NB4 (cell line): ENCODE results near the gene DOK6.

ENCODE experiments used
- DNase-seq: peaks from one replicate; pipeline ENCODE4 v3.0.0; 2010; ENCODE audit warnings: low read depth
- H3K4me3 ChIP-seq: one replicate; pipeline ENCODE4 v1.5.1; 2011; ENCODE audit warnings: mild to moderate bottlenecking, low read depth, low read length, moderate library complexity
- MYC ChIP-seq: IDR thresholded peaks from 2 replicates; pipeline ENCODE4 v1.6.1; 2011; ENCODE audit warnings: low read depth, low read length
- POLR2A ChIP-seq: IDR thresholded peaks from 2 replicates; pipeline ENCODE4 v1.6.1; 2011; ENCODE audit warnings: mild to moderate bottlenecking; ENCODE audit not compliant: insufficient read length; ENCODE audit errors: extremely low read depth
- TF ChIP-seq, protein P1 (sequence below): IDR thresholded peaks from 2 replicates; pipeline ENCODE4 v1.6.1; 2011; ENCODE audit warnings: low read depth, low read length
- TF ChIP-seq, protein P2 (sequence below): IDR thresholded peaks from one replicate; pipeline ENCODE4 v1.5.1; 2012; ENCODE audit warnings: low read depth, low read length

DOK6 gene

DNA sequence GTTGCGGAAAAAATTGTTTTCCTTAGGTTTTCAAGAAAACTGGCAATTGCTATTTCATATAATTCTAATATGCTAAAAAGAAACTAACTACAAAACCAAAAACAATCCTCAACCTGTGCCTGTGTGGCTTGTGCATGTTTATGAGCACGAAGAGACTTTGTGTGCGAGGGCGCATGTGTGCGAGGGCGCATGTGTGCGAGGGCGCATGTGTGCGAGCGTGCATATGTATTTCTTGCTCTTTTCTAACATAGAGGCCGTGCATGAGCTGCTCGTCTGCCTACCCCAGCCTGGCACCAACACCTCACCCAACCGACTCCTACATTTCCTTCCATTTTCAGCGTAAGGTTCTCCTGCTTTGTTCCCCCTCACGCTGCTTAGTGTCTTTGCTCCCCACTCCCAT is 211.6 kb downstream of the DOK6 start:
- no peak for DNase-seq
- no peak overlapping the region for H3K4me3 ChIP-seq
- TF ChIP-seq, protein P1, sequence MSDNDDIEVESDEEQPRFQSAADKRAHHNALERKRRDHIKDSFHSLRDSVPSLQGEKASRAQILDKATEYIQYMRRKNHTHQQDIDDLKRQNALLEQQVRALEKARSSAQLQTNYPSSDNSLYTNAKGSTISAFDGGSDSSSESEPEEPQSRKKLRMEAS, result no peak
- TF ChIP-seq POLR2A (no peak), MYC (no peak)
- TF ChIP-seq, protein P2, sequence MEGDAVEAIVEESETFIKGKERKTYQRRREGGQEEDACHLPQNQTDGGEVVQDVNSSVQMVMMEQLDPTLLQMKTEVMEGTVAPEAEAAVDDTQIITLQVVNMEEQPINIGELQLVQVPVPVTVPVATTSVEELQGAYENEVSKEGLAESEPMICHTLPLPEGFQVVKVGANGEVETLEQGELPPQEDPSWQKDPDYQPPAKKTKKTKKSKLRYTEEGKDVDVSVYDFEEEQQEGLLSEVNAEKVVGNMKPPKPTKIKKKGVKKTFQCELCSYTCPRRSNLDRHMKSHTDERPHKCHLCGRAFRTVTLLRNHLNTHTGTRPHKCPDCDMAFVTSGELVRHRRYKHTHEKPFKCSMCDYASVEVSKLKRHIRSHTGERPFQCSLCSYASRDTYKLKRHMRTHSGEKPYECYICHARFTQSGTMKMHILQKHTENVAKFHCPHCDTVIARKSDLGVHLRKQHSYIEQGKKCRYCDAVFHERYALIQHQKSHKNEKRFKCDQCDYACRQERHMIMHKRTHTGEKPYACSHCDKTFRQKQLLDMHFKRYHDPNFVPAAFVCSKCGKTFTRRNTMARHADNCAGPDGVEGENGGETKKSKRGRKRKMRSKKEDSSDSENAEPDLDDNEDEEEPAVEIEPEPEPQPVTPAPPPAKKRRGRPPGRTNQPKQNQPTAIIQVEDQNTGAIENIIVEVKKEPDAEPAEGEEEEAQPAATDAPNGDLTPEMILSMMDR, result no peak

DNA sequence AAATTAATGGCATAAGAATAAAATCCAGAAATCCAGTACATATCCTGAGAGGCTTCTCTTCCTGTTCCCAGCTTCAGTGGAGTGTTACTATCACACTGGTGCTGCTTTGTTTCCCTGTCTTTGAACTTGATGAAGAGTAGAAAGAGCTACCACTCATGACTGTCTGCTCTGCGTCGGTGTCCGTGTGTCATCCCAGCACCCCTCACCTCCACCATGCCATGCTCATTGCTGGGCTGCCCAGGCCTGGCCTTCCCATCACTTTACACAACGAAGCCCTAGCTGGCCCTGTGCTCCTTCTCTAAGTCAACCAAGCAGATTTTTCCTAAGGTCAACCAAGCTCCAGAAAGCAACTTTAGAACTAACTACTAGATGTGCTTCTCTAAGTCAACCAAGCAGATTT is 215.4 kb downstream of the DOK6 start:
- no peak for DNase-seq
- TF ChIP-seq POLR2A (no peak), MYC (no peak)
- TF ChIP-seq, protein P2, result no peak
- TF ChIP-seq, protein P1, result no peak
- no peak overlapping the region for H3K4me3 ChIP-seq

DNA sequence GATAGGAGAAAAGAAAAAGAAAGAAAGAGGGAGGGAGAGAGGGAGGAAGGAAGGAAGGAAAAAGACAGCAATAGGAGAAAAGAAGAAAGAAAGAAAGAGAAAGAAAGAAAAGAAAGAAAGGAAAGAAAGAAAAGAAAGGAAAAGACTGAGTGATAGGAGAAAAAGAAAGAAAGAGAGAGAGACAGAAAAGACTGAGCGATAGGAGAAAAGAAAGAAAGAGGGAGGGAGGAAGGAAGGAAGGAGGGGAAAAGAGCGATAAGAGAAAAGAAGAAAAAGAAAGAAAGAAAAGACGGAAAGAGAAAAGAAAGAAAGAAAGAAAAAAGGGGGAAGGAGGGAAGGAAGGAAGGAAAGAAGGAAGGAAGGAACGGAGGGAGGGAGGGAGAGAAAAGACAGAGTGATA is 216.7 kb downstream of the DOK6 start:
- no peak for DNase-seq
- TF ChIP-seq, protein P2, result no peak
- TF ChIP-seq POLR2A, result no peak
- no peak for TF ChIP-seq MYC
- TF ChIP-seq, protein P1, result no peak
- no peak overlapping the region for H3K4me3 ChIP-seq

DNA sequence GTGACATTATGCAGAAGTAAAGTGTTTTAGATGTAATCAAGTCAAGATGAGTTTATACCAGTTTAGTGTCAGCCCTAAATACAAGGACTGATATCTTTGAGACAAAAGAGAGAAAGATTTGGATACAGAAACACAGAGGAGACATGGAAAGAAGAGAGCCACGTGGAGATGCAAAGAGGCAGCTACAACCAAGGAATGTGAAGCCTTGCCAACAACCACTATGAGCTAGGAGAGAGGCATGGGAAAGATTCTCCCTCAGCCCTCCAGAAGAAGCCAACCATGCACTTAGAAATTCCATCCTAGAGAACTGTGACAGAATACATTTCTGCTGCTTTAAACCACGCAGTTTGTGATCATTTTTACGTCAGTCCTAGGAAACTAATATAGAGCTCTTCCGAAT is 217.2 kb downstream of the DOK6 start:
- no peak overlapping the region for H3K4me3 ChIP-seq
- DNase-seq, result no peak
- TF ChIP-seq MYC, result no peak
- TF ChIP-seq, protein P1, result no peak

DNA sequence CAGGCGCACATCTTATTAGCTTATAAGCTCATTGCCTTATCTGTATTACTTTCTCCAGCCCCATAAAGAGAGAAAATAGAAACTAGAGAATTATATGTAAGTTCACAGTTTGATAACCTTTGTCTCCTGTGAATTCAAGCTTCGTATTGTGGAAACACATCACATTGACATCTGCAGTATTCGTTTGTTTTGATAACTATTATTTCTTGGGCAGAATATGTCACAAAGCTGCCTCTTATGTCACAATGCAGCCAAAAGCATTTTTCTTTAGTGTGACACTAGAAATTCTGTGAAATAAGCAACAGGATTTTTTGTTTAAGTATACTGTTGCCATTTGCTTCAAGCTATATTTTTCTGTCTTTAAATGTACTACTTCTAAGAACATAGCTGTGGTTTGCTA is 221.5 kb downstream of the DOK6 start:
- no peak for TF ChIP-seq POLR2A
- no peak for TF ChIP-seq MYC
- TF ChIP-seq, protein P1, result no peak
- DNase-seq, result no peak
- no peak overlapping the region for H3K4me3 ChIP-seq

DNA sequence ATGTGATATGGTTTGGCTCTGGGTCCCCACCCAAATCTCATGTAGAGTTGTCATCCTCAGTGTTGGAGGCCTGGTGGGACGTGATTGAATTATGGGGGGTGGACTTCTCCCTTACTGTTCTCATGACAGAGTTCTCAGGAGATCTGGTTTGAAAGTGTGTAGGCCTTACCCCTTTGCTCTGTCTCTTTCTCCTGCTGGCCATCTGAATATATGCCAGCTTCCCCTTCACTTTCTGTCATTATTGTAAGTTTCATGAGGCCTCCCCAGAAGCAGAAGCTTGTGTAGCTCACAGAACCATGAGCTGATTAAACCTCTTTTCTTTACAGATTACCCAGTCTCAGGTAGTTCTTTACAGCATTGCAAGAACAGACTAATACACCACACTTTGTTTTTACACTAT is 222.3 kb downstream of the DOK6 start:
- TF ChIP-seq, protein P2, result no peak
- TF ChIP-seq, protein P1, result no peak
- TF ChIP-seq POLR2A (no peak), MYC (no peak)
- H3K4me3 ChIP-seq, result no peak overlapping the region
- no peak for DNase-seq

DNA sequence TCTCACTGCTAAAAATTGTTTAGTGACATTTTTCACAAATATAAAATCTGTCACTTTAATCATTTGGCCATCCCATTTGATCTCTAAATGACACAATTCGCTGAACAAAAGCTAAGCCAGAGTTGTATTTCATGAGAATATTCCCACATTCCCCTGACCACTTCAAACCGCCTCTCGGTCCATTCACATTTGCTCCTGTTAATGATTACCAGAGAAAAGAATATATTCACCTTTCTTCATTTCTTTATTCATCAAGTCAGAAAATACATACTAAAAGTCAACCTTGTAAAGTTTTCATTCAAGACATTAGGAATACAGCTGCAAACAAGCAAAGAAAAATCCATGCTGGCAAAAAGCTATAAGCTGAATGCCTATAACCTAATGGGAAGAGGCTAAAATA is 225.5 kb downstream of the DOK6 start:
- TF ChIP-seq MYC (no peak), POLR2A (no peak)
- TF ChIP-seq, protein P1, result no peak
- TF ChIP-seq, protein P2, result no peak
- H3K4me3 ChIP-seq, result no peak overlapping the region
- no peak for DNase-seq
